Dedifferentiated amniotic fluid mesenchymal stem cell (primary cell): ENCODE measurements around the gene OSTF1.

Experiments
- DNase-seq: peaks from one replicate; pipeline ENCODE4 v3.0.0-alpha.2; 2016; ENCODE audit errors: extremely low spot score

OSTF1 gene

DNA sequence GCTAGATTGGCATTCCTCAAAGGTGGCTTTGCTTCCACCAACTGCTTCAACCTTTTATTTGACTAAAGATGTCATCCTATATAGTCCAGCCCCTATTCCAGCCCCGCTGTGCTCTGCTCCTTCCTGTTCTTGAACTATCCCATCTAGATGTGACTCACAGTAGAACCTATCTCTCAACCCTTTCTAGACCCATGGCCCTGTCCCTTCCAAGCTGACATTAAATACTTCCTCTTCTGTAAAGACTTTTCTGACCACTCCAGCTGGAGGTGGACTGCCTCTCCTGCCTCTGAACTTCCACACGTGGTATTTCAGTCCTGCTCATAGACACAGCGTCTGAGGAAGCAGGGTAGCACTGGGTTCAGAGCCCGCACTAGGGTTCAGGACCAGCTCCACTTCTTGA lies 32.4 kb downstream of the OSTF1 start:
- DNase-seq: no peak

DNA sequence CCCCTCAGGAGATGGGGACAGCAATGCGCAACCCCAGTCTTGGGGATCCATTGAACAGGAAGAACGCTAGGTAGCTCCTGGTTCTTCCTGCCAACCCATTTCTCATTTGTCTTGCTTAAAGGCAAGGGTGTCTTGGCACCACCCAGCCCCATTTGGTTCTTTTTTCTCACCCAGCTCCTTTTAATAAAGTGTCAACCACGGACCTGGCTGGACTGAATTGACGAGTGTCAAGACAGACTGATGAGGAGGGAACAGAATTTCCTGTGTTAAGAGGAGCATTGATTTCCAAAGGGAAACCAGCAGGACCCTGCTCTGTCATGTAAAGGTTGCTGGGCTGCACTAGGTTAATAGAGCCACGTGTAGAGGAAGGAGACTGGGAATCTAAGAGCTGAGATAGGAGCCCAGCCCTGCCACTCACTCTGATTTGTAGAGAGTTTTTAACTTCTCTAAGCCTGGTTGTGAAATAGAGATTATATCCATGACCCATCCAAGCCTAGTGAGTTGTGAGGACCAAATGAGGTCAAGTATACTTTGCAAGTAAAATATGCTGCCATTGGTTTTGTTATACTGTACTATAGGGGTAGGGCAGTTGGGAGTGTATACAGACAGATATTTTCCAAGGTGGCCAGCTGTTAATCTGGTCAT lies 33.7 kb downstream of the OSTF1 start:
- DNase-seq: no peak

- DNase-seq: no peak
Measured at GRCh38 chr9:75123696-75124095, 35.4 kb downstream of the OSTF1 start.

GRCh38 chr9:75128535-75128934 lies 40.2 kb downstream of the OSTF1 start:
- DNase-seq: no peak

DNA sequence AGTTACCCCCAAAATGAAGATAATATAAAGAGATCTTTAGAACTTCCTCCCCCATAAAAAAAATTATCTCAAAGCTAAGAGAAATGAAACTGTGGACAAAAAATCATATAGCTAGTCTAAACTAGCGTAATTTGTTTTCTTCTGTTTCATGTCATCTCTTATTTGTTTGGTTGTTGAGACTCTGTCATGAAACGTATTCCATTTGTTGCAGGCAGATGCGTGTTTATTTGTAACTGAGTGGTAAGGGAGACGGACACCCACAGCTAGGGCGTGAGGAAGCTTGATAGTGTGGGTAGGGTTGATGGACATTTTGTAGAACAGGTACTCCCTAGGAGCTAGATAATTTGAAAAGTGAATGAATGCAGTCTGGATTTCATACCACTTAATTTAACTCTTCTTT lies 41.9 kb downstream of the OSTF1 start:
- no peak for DNase-seq

DNA sequence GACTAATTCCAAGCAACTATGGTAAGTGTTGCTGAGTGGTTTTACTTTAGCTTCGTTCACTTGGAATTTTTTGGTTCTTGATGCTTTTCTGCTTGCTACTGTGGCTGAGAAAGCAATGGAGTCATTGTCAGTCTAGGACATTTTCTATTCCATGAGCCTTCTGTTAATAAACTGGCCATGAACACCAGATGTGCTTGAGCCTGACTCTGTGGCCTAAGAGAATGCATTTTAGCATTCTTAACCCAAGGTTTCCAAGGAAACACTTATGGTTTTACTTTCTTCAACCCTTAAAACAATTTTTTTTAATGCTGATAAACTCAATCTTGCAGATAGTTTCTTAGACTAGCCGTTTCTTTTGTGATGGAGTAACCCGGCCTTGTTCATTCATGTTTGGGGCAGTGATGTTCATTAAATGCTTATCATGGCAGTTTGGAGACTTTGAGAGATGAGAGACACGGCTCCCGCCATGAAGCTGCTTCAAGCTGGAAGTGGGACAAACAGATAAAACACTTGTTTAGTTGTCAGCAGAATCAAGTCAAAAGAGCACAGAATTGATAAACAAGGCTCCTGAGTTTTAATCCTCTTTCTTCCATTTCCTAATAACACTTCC lies 42.4 kb downstream of the OSTF1 start:
- DNase-seq: peak; percentile 58

DNA sequence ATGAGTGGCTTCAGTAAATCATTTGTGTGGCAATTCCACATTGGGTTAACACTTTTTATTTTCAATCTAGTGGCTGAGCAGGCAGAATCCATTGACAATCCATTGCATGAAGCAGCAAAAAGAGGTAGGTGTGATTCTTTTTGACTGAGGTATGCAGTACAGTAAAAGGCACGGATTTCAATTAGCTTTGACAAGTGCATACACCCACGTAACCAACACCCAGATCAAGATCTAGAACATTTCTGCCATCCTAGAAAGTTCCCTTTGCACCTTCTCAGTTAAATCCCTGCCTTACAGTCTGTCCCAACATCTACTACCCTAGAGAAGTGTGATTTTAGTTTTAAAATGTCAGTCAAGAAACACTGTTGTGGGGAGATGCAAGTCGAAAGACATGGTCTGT lies 43.4 kb downstream of the OSTF1 start:
- no peak for DNase-seq

DNA sequence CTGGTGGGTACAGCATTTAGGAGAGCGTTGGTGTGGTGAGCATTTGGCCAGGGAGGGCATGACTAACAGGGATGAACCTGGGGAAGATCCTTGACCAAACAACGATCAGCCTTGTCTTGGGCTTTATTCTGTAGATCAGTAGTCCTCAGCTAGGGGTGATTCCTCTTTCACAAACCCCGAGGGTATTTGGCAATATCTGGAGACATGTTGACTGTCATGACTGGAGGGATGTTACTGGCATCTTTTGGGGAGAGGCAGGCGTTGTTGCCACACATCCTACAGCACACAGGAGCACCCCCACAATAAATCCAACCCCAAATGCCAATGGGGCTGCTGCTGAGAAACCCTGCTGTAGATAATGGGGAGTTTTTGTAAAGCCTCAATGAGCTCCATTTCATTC lies 43.9 kb downstream of the OSTF1 start:
- no peak for DNase-seq

- DNase-seq: no peak
Measured at GRCh38 chr9:75133396-75133795, 45.1 kb downstream of the OSTF1 start.

GRCh38 chr9:75134495-75134894 lies 46.2 kb downstream of the OSTF1 start:
- DNase-seq: no peak

- no peak for DNase-seq
Measured at GRCh38 chr9:75138260-75139040, 50.1 kb downstream of the OSTF1 start.

DNA sequence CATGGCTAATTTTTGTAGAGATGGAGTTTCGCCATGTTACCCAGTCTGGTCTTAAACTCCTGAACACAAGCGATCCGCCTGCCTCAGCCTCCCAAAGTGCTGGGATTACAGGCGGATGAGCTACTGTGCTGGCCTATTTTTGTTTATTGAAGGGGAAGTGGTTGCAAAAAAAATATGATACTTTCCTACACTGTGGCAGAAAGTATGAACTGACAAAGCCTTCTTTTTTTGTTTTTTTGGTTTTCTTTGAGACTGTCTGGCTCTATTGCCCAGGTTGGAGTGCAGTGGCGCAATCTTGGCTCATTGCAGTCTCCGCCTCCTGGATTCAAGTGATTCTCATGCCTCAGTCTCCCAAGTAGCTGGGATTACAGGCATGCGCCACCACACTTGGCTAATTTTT lies 50.9 kb downstream of the OSTF1 start:
- DNase-seq: no peak

DNA sequence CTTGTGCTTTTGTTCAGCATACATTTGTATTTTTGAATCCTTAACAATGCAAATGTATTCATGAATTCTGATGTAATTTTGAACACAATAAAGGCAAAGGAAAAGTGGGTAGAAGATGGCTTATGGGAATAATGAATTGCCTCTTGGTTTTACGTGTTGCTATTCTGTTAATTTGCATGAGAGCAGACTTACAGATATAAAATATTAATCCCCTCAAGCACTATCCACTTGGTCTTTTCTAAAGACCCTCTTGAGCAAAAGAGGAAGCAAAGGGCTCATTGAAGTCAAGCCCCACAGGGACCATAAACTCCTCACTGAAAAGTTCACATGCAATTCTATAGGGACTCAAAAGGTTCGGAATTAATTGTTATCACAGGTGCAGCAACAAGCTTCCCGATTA lies 51.9 kb downstream of the OSTF1 start:
- DNase-seq: no peak

GRCh38 chr9:75142202-75142601 lies 53.9 kb downstream of the OSTF1 start:
- no peak for DNase-seq

DNA sequence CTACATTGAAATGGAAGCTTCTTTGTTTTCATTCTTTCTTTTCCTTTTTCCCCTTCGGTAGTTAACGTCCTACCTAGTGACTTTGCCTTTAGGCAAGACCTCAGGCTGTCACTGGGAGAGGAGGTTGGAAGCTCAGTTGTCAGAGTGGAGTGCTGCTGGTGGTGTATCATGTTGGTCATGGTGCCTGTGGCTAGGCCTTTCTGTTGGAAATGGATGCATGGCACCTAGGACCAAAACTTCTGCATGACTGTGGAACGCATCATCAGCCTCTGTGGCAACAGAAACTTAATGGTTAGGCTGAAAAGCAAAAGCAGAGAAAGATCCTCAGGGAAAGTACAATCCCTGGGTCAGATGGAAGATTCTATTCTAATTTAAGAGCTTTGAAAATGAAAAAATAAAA lies 57.9 kb downstream of the OSTF1 start:
- DNase-seq: no peak

DNA sequence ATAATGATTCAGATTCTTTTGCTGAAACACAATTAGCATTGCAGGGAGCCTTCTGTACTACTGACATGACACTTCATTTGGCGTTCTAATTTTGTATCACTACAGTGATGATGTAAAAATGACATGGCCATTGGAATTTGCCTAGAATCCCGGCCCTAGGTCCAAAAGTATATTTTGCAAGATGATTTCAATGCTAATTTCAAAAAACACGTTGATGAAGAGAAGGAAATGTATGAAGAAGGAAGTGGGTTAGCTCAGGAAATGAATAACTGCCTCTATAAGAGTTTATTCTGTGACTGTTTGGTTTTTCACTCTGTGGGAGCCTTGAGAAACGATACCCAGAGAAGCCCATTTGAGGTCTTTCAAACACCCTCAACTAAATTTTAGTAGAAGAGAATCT lies 59.3 kb downstream of the OSTF1 start:
- DNase-seq: no peak

- peak; percentile 94 for DNase-seq
Measured at GRCh38 chr9:75148561-75148960, 60.2 kb downstream of the OSTF1 start.

GRCh38 chr9:75149841-75150241 lies 61.5 kb downstream of the OSTF1 start:
- no peak for DNase-seq

DNA sequence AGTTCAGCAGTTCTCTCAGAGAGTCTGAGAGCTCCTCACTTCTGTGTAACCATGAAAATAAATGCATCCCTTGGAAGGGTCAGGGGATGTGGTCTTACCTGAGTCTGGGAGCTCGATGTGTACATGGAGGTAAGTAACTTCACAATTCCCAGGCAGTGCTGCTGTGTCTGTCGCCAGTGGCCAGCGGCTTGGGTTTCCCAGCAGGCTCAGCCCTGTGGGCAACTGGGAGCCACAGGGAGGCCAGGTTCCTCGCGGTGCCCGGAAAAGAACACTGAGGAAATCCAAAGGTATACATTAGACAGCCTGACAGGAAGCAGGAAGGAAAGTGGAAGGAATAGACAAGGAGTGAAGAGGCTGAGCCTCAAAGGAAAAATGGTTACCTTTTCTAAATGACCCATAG lies 62.2 kb downstream of the OSTF1 start:
- no peak for DNase-seq

DNA sequence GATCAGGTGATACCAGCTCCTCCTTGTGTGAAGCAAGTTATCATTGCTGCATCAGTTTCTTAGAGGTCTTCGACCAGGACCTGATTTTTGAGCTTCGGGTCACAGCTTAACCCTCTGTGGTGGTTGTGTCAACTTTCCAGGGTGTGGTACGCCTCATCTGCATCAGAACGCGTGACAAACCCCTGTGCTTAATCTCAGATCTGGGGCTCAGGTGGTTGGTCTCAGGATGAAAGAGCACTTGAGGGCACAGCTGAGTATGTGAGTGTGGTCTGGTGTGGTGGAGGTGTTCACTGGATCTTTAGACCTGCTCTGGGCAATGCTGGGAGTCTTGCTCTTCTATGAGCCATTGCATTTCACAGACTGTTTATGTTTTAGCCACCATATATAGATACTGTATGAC lies 64.1 kb downstream of the OSTF1 start:
- DNase-seq: no peak

GRCh38 chr9:75156858-75157257 lies 68.5 kb downstream of the OSTF1 start:
- no peak for DNase-seq

GRCh38 chr9:75161116-75161857 lies 73.0 kb downstream of the OSTF1 start:
- DNase-seq: no peak

DNA sequence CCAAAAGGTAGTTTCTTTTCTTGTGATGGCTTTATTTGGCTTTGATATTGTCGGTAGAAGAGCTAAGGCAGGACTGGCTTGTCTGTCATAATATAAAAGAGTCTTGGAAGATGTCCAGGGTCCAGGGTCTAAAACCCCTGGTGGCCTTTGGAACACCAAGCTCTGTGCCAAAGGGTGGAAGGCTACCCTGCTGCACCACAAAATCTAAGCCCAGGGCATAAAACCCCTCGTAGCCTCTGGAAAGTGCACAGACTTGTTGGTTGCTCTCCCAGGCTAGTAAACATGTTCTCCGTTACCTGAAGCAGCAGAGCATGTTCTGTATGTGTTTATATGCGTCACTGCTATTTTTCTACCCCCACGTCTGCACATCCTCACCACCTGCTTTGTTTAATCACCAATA lies 75.5 kb downstream of the OSTF1 start:
- no peak for DNase-seq
